Measurements from ENCODE around the gene CSTPP1.

CSTPP1 gene

GRCh38 chr11:46999217-46999616 lies 62.7 kb downstream of the CSTPP1 start:
- no peak for FAIRE-seq

- no peak for FAIRE-seq
Measured at GRCh38 chr11:47000033-47000432, 63.5 kb downstream of the CSTPP1 start.

- no peak for FAIRE-seq
Measured at GRCh38 chr11:47001781-47002181, 65.2 kb downstream of the CSTPP1 start.

- no peak for FAIRE-seq
Measured at GRCh38 chr11:47002390-47002789, 65.8 kb downstream of the CSTPP1 start.

- no peak for FAIRE-seq
Measured at GRCh38 chr11:47003180-47003877, 66.8 kb downstream of the CSTPP1 start.

GRCh38 chr11:47004595-47005033 lies 68.1 kb downstream of the CSTPP1 start:
- FAIRE-seq, result no peak

- FAIRE-seq, result no peak
Measured at GRCh38 chr11:47005441-47005840, 68.9 kb downstream of the CSTPP1 start.

GRCh38 chr11:47007579-47007978 lies 71.0 kb downstream of the CSTPP1 start:
- no peak for FAIRE-seq

GRCh38 chr11:47010179-47010578 lies 73.6 kb downstream of the CSTPP1 start:
- no peak for FAIRE-seq

- no peak for FAIRE-seq
Measured at GRCh38 chr11:47014097-47014496, 77.5 kb downstream of the CSTPP1 start.

GRCh38 chr11:47018637-47019036 lies 82.1 kb downstream of the CSTPP1 start:
- no peak for FAIRE-seq

GRCh38 chr11:47020793-47021526 lies 84.4 kb downstream of the CSTPP1 start:
- no peak for FAIRE-seq

GRCh38 chr11:47021527-47021818 lies 84.9 kb downstream of the CSTPP1 start:
- FAIRE-seq, result no peak

GRCh38 chr11:47021965-47022364 lies 85.4 kb downstream of the CSTPP1 start:
- no peak for FAIRE-seq

GRCh38 chr11:47028195-47029093 lies 91.9 kb downstream of the CSTPP1 start:
- FAIRE-seq, result no peak

GRCh38 chr11:47033439-47033838 lies 96.9 kb downstream of the CSTPP1 start:
- no peak for FAIRE-seq

- no peak for FAIRE-seq
Measured at GRCh38 chr11:47034091-47034490, 97.5 kb downstream of the CSTPP1 start.

GRCh38 chr11:47035108-47035507 lies 98.5 kb downstream of the CSTPP1 start:
- no peak for FAIRE-seq

GRCh38 chr11:47044119-47044518 lies 107.6 kb downstream of the CSTPP1 start:
- no peak for FAIRE-seq

GRCh38 chr11:47047972-47048371 lies 111.4 kb downstream of the CSTPP1 start:
- FAIRE-seq, result no peak

GRCh38 chr11:47050284-47050683 lies 113.7 kb downstream of the CSTPP1 start:
- FAIRE-seq, result no peak

- FAIRE-seq, result no peak
Measured at GRCh38 chr11:47051217-47051616, 114.7 kb downstream of the CSTPP1 start.

- FAIRE-seq, result no peak
Measured at GRCh38 chr11:47052165-47052564, 115.6 kb downstream of the CSTPP1 start.

- FAIRE-seq, result no peak
Measured at GRCh38 chr11:47052576-47052975, 116.0 kb downstream of the CSTPP1 start.
